SK-N-SH (cell line): ENCODE data around the gene CR1L. TPM values are rescaled to one million over a fixed set of nuclear protein-coding genes. Genes with fewer than 3 reads are reported as not detected.
"Not testable (repeated sequence)": the region's sequence is repeated elsewhere in the genome, so short reads cannot be mapped to it uniquely, and the experiment has no call there.

Experiments
- CTCF ChIA-PET: fragments of 300-600, 350-600 bp; formaldehyde crosslinking; extraction: SDS; loops from one replicate; lab custom pipeline; 2021; lab: Yijun Ruan, JAX
- POLR2A ChIA-PET: fragments of 350-600 bp; sonication (Branson Sonifier 250); formaldehyde crosslinking; extraction: SDS; loops from one replicate; lab custom pipeline; 2020; ENCODE audit warnings: antibody characterized with exemption, inconsistent platforms; lab: Yijun Ruan, JAX
- DNase-seq: peaks from one replicate; pipeline ENCODE4 v3.0.0; 2012
- H2AFZ ChIP-seq: fragments of 200-600 bp; sonication (generic); 2 replicates; pipeline ENCODE4 v1.8.1; 2016; ENCODE audit warnings: antibody characterized with exemption, mild to moderate bottlenecking, low read depth
- H3F3A ChIP-seq: fragments of 200-600 bp; sonication (generic); replicated peaks from 2 replicates; pipeline ENCODE3; 2016; ENCODE audit warnings: antibody characterized with exemption, mild to moderate bottlenecking; ENCODE audit not compliant: insufficient read depth
- H3K27ac ChIP-seq, 2 experiments: fragments of 200-500 bp in 1 of 2; fragments of 200-600 bp in 1 of 2; sonication (Bioruptor generic) in 1 of 2; sonication (generic), shearing (Covaris generic) in 1 of 2; 2 replicates each; pipeline versions ENCODE4 v1.5.1 to v1.6.1; 2014 to 2016; ENCODE audit warnings: low read depth in 2 of 2, inconsistent platforms in 1 of 2, low read length in 1 of 2, mild to moderate bottlenecking in 1 of 2, mixed read lengths in 1 of 2
- H3K27me3 ChIP-seq: fragments of 200-600 bp; sonication (generic), shearing (Covaris generic); 2 replicates; pipeline ENCODE4 v1.6.1; 2016; ENCODE audit warnings: mixed run types; ENCODE audit not compliant: insufficient read depth
- H3K36me3 ChIP-seq, 2 experiments: fragments of 200-500 bp in 1 of 2; fragments of 200-600 bp in 1 of 2; sonication (Bioruptor generic) in 1 of 2; sonication (generic) in 1 of 2; replicated peaks in 1 of 2; 2 replicates each; pipeline versions ENCODE3 to v1.5.1; 2014 to 2016; ENCODE audit warnings: low read length in 1 of 2, mild to moderate bottlenecking in 1 of 2; ENCODE audit not compliant: insufficient read depth in 2 of 2, control insufficient read depth in 1 of 2
- H3K4me1 ChIP-seq, 2 experiments: fragments of 200-500 bp in 1 of 2; fragments of 200-600 bp in 1 of 2; sonication (Bioruptor generic) in 1 of 2; sonication (generic), shearing (Covaris generic) in 1 of 2; 2 replicates each; pipeline versions ENCODE4 v1.5.1 to v1.6.1; 2014 to 2016; ENCODE audit warnings: low read depth in 1 of 2, low read length in 1 of 2, mixed run types in 1 of 2; ENCODE audit not compliant: insufficient read depth in 2 of 2, control insufficient read depth in 1 of 2
- H3K4me2 ChIP-seq: fragments of 200-600 bp; sonication (generic), shearing (Covaris generic); 2 replicates; pipeline ENCODE4 v1.6.1; 2017; ENCODE audit warnings: mixed run types
- H3K4me3 ChIP-seq, 2 experiments: fragments of 200-500 bp in 1 of 2; fragments of 200-600 bp in 1 of 2; sonication (Bioruptor generic) in 1 of 2; sonication (generic), shearing (Covaris generic) in 1 of 2; 2 replicates each; pipeline versions ENCODE4 v1.5.1 to v1.8.1; 2014 to 2016; ENCODE audit warnings: low read depth in 2 of 2, inconsistent platforms in 1 of 2, low read length in 1 of 2, mild to moderate bottlenecking in 1 of 2, mixed read lengths in 1 of 2, moderate library complexity in 1 of 2
- H3K79me2 ChIP-seq: fragments of 200-600 bp; sonication (generic); 2 replicates; pipeline ENCODE4 v1.8.1; 2017; ENCODE audit warnings: mild to moderate bottlenecking; ENCODE audit not compliant: insufficient read depth
- H3K9ac ChIP-seq: fragments of 200-600 bp; sonication (generic); 2 replicates; pipeline ENCODE4 v1.6.1; 2017; ENCODE audit warnings: mixed run types
- H3K9me2 ChIP-seq: fragments of 200-600 bp; sonication (generic); 2 replicates; pipeline ENCODE4 v1.6.1; 2017; ENCODE audit warnings: mixed run types
- H3K9me3 ChIP-seq: fragments of 200-600 bp; sonication (generic); 2 replicates; pipeline ENCODE4 v1.6.1; 2017; ENCODE audit warnings: mixed run types, mild to moderate bottlenecking, moderate library complexity
- H4K20me1 ChIP-seq: fragments of 200-600 bp; sonication (generic); 2 replicates; pipeline ENCODE4 v1.6.1; 2017; ENCODE audit warnings: mild to moderate bottlenecking, mixed run types; ENCODE audit not compliant: insufficient read depth
- CTCF ChIP-seq: fragments of 200-600 bp; sonication (generic); IDR thresholded peaks from 2 replicates; pipeline ENCODE4 v1.6.1; 2017; ENCODE audit warnings: antibody characterized with exemption, mild to moderate bottlenecking, moderate library complexity
- FOSL2 ChIP-seq: IDR thresholded peaks from 2 replicates; pipeline ENCODE4 v1.4.0; 2012; ENCODE audit warnings: low read depth, mild to moderate bottlenecking, moderate library complexity, borderline replicate concordance
- PBX3 ChIP-seq: IDR thresholded peaks from 2 replicates; pipeline ENCODE4; 2012
- POLR2AphosphoS5 ChIP-seq: IDR thresholded peaks from 2 replicates; pipeline ENCODE4 v1.6.1; 2012; ENCODE audit warnings: low read depth, low read length
- TCF12 ChIP-seq: IDR thresholded peaks from 2 replicates; pipeline ENCODE4 v1.4.0; 2012
- TEAD4 ChIP-seq: IDR thresholded peaks from 2 replicates; pipeline ENCODE4 v1.4.0; 2012; ENCODE audit warnings: mild to moderate bottlenecking, borderline replicate concordance; ENCODE audit not compliant: insufficient read depth
- USF2 ChIP-seq: fragments of 150-350 bp; IDR thresholded peaks from 2 replicates; pipeline ENCODE4 v1.6.1; 2017; ENCODE audit warnings: antibody characterized with exemption, low read length, low read depth, borderline replicate concordance
- WGBS: methylation state at CpG from one replicate; pipeline ENCODE4 v1.1.6; 2017; ENCODE audit warnings: low lambda C conversion rate; 5-methylcytosine and 5-hydroxymethylcytosine counted together
- polyA plus RNA-seq, 3 experiments: library from polyadenylated mRNA; depleted of rRNA; stranded (reverse); fragments of >200 nt; gene quantifications; 2 replicates each; pipeline ENCODE4 v1.2.3, GENCODE V29; 2012
- small RNA-seq, 7 experiments: library from RNA; depleted of rRNA; stranded (forward); fragments of <200 nt; gene quantifications; one replicate each; pipeline ENCODE3, GENCODE V24; 2012

Gene CR1L
- polyA plus RNA-seq, 1 of the 3 experiments (the other 2 are of a cell fraction): not detected

- TF ChIP-seq PBX3: no peak
- no peak for TF ChIP-seq TEAD4
These were observed 119.0 kb downstream of the CR1L start (continued) for GRCh38 chr1:207763972-207764371.

GRCh38 chr1:207766569-207766968 lies 121.6 kb downstream of the CR1L start:
- ChIA-PET POLR2A (no interaction called here), CTCF (no interaction called here)
- Histone ChIP-seq H3K4me3 (no peak overlapping the region), H3K79me2 (peaks cover under 1% of the 10 kb centered on the region), H4K20me1 (no peaks in the 10 kb centered on the region), H3K36me3 (peaks cover 60 to 75% of the 10 kb centered on the region in 2 experiments), H3K9ac (no peak overlapping the region), H3F3A (no peaks in the 10 kb centered on the region), H3K27me3 (no peaks in the 10 kb centered on the region), H2AFZ (no peak overlapping the region), H3K4me1 (no peaks in the 10 kb centered on the region), H3K9me2 (no peaks in the 10 kb centered on the region), H3K4me2 (no peak overlapping the region), H3K9me3 (no peaks in the 10 kb centered on the region), H3K27ac (no peak overlapping the region)
- DNase-seq: no peak
- TF ChIP-seq PBX3 (no peak), TCF12 (no peak), CTCF (no peak), USF2 (no peak), FOSL2 (no peak), TEAD4 (no peak), POLR2AphosphoS5 (no peak)
- 95% methylated on average over 1 of the region's 1 CpG for WGBS

GRCh38 chr1:207770514-207770913 lies 125.6 kb downstream of the CR1L start:
- H3K9ac ChIP-seq, H3K4me3 ChIP-seq, H3K4me2 ChIP-seq, DNase-seq, CTCF ChIA-PET, H3K4me1 ChIP-seq, H2AFZ ChIP-seq, H3K27ac ChIP-seq, POLR2A ChIA-PET, H3K9me3 ChIP-seq, H3K27me3 ChIP-seq, H3F3A ChIP-seq, H4K20me1 ChIP-seq, H3K9me2 ChIP-seq: not testable (repeated sequence)
- WGBS: 96% methylated on average over 4 of the region's 4 CpGs
- H3K79me2 ChIP-seq: peaks cover 20% of the 10 kb centered on the region
- peaks cover 35 to 46% of the 10 kb centered on the region in 2 experiments for H3K36me3 ChIP-seq

Small RNAs within 50 kb of the gene (small RNA-seq; reads per million reads assigned to genes)
- 0 reads per million in 7 experiments for gene RNA5SP534

Other genes with a start within 250 kb of the CR1L start
- not detected in 2 replicates for gene CR2, start 190.8 kb upstream of the CR1L start, polyA plus RNA-seq (2012; rRNA removed)
- not detected in 2 replicates for gene CR1, start 149.0 kb upstream of the CR1L start, polyA plus RNA-seq (2012; rRNA removed)
- 56.0 and 92.5 TPM in 2 replicates for gene CD46, start 106.9 kb downstream of the CR1L start, polyA plus RNA-seq (2012; rRNA removed)